Stimulated activated CD4-positive, alpha-beta T cell treated with anti-CD3 and anti-CD28 coated beads, Interleukin-4, amount 100 ng/mL, for 1 hour (primary cell): Measurements from ENCODE around the gene ARHGEF37.
"Not testable (repeated sequence)": the region's sequence is repeated elsewhere in the genome, so short reads cannot be mapped to it uniquely, and the experiment has no call there.

Experiments
- DNase-seq: peaks from one replicate; pipeline ENCODE4 v3.0.0-alpha.2; 2020

The ARHGEF37 gene

DNA sequence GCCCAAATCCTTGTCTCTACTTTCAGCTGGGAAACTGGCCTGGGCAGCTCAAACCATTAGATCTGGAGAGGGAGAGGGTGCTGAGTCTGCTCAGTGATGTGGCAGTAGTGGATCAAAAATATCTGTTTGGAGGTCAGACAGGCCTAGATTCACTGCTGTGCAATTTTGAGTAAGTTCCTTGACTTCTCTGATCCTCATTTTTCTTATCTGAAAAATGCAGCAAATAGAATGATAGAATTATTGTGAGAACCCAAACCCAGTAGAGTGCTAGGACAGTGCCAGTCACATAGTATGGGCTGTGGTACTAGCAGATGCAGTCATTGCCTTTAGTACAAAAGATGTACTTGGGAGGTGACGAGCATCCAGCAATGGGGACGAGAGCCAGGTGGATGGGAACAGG is 50.2 kb downstream of the ARHGEF37 start:
- DNase-seq: no peak

GRCh38 chr5:149632311-149633251 is 51.3 kb downstream of the ARHGEF37 start:
- DNase-seq: no peak

GRCh38 chr5:149633476-149634350 is 52.4 kb downstream of the ARHGEF37 start:
- DNase-seq: no peak

- no peak for DNase-seq
Measured at GRCh38 chr5:149635394-149635793, 54.1 kb downstream of the ARHGEF37 start.

- no peak for DNase-seq
Measured at GRCh38 chr5:149636191-149636860, 55.0 kb downstream of the ARHGEF37 start.

- no peak for DNase-seq
Measured at GRCh38 chr5:149636861-149637246, 55.6 kb downstream of the ARHGEF37 start.

DNA sequence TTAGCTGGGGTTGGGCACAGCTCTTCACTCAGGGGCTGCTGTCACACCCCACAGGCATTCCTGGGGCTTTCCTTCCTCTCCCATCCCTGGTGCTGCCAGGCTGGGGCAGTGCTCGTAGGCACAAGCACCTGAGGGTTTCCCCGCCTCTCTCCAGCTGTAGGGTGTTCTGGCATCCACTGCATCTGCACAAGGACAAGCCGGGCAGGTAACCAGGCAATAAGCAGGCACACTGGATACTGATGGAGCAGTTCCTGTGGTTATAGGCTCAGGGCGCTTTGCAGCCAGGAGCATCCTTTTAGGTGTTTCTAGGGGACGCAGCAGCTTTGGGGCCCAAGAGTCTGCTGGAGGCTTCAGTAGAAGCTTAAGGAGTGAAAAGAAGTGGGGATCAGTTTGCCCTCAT is 56.8 kb downstream of the ARHGEF37 start:
- no peak for DNase-seq

DNA sequence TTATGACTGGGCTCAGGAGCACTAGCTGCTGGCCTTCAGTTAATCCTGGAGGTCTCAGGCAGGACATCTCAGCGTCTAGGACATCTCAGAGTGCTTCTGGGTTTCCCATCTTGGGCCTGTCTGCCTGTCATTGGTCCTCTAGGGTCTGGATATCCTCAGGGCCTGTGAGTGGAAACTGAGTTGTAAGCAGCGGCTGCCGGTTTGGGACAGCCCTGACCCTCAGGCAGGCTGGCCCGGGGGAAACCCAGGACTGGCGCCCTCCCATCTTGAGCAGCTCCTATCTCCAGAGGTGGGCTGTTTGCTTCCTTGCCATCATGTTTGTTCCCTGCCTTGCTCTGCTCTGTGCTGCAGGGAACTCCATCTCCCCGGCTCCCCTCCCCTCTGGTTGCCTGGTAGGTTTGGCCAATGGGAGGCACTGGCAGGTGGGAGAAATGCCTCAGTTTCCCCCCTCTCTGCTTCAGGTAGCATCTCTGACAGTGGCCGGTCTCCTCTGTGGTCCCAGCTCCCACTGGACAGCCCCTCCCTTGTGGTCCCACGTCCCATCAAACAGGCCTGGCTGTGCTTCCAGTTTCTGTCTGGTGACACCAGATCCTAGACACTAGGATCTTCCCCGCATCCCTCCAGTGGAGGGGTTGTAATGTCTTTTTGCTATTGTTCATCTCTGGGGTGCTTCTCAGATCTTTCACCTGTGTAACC is 57.4 kb downstream of the ARHGEF37 start:
- DNase-seq: no peak

GRCh38 chr5:149639737-149640136 is 58.4 kb downstream of the ARHGEF37 start:
- no peak for DNase-seq

DNA sequence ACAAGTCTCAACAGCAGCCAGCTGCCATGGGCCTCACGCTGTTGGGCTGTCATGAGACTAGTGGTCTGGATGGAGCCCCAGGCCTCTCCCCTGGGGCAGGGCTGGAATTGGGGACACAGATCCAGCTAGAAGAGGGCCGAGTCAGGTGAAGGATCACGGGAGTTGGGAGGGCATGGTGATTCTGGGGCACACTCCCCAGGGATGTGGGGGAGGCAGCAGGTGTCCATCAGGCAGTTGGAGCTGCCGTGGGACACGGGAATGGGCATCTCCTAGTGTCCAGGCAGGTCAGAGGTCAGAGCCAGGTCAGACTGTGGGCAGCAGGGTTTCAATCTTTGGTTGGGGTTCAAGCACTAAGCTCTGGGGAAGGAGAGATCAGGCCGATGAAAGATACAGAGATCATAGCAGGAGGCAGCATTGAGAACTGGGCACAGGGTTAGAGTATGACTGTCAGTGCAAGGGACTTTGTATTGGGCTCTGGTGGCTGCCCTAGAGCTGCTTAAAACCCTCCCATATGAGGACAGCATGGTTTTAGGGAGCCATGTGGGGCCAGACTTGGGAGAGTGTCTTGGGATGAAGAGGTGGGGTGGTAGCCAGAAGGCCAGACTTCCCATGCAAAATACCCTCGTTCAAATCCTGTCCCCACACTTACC is 59.2 kb downstream of the ARHGEF37 start:
- no peak for DNase-seq

- no peak for DNase-seq
Measured at GRCh38 chr5:149641000-149641576, 59.8 kb downstream of the ARHGEF37 start.

DNA sequence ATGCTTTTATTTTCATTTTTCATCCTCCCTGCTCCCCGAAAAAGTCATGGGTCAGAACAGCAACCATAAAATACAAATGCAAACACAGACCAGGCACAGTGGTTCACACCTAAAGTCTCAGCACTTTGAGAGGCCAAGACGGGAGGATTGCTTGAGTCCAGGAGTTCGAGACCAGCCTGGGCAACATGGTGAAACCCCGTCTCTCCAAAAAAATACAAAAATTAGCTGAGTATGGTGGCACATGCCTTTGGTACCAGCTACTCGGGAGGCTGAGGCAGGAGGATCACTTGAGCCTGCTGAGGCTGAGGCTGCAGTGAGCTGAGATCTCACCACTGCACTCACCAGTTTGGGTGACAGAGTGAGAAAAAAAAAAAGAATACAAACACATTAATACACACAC is 60.3 kb downstream of the ARHGEF37 start:
- no peak for DNase-seq

DNA sequence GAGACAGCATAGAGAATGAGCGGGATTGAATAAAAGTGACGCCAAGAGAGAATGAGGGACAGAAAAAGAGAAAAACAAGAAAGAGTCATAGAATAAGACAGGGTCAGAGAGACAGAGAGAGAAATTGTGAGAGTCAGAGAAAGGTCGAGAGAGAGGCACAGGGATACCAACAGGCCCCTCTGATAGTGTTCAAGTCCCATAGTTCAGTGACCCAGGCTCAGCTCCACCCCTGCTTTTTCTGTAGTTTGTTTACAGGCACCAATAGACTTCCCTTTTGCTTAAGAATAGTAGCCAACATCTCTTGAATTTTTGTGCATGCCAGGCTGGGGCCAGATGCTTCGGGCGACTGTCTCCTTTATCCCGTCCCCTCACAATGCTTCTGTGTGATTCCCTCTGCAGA is 62.5 kb downstream of the ARHGEF37 start:
- no peak for DNase-seq

- no peak for DNase-seq
Measured at GRCh38 chr5:149644629-149645028, 63.3 kb downstream of the ARHGEF37 start.

DNA sequence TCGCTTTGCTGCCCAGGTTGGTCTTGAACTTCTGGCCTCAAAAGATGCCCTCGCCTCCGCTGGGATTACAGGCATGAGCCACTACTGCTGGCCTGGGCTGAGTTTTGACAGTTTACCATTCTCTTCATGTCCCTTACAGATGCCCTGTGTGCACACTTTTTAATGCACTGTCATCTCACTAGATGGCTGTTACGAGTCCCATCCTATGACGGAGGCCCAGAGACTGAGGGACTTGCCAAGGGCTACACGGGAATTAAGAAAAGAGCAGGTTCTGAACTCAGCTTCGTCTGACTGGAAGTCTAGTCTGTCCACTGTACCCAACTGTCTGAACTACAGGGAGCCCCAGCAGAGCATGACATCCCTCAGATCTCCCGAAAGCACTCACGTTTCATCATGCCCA is 63.9 kb downstream of the ARHGEF37 start:
- DNase-seq: no peak

DNA sequence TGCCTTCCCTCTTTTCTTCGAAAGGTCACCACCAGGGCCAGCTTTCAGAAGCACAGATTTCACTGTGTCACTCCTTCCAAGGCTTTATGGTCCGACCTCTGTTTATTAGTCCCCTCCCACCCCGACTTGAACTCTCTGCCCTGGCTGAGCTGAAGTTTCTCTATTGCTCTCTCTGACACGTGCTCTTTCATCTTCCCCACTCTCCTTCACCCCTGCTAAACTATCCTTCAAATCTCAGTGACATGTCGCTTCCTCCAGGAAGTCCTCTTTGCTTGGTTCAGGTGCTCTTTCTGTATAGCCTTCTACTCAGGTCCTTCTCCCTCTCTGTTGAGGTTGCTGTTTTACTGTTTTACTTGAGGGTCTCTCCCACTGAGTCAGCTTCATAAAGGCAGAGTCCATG is 64.4 kb downstream of the ARHGEF37 start:
- DNase-seq: no peak

GRCh38 chr5:149646564-149646963 is 65.3 kb downstream of the ARHGEF37 start:
- peak; percentile 8 for DNase-seq

GRCh38 chr5:149647334-149647733 is 66.0 kb downstream of the ARHGEF37 start:
- no peak for DNase-seq

- not testable (repeated sequence) for DNase-seq
Measured at GRCh38 chr5:149648464-149649393, 67.4 kb downstream of the ARHGEF37 start.

- not testable (repeated sequence) for DNase-seq
Measured at GRCh38 chr5:149649730-149650129, 68.4 kb downstream of the ARHGEF37 start.
